ENCODE results near the gene RBM27. TPM values are rescaled to one million over a fixed set of nuclear protein-coding genes. Genes with fewer than 3 reads are reported as not detected.
"Not testable (repeated sequence)": the region's sequence is repeated elsewhere in the genome, so short reads cannot be mapped to it uniquely, and the experiment has no call there.

RBM27 gene
- total RNA-seq, 2 experiments from 2014 or later: 19.3 to 21.8 TPM

DNA sequence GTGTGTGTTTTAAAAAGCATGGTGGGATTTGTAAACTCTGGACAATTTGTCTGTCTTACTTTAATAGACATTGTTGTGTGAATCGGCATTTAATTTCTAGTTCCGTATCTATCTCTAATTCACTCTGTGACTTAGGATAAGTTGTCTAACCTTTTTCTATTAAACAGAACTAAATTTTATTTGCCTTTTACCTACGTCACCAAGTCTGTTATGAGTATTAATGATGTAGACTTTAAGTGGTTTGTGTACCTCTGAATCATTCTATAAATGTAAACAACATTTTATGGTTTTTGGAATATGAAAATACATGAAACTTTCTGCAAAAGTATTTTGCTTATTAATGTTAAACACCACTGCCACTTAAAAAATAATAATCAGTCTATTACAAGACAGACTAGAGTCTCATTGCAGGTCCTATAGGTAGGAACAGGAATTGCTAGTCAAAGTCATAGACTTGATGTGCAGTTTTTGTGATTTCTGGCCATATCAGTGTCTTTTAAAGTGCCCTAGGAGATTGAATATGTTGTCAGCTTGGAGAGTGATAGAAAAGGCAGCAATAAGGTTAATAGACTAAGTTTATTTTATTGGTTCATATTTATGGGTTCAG, 5.6 kb downstream of the RBM27 start:
- intact Hi-C loops (cut with micrococcal nuclease): loop anchor here (5.0 to 10.0 kb wide), 2 partner anchors 37 to 374 kb away; partner anchors contain the start of gene PRELID2
- Mint-ChIP-seq H3K27ac (no peak overlapping the region), H3K27me3 (no peaks in the 10 kb centered on the region), H3K36me3 (peaks cover 7% of the 10 kb centered on the region), H3K4me3 (no peak overlapping the region), H3K9me3 (no peaks in the 10 kb centered on the region), H3K4me1 (ENCODE audit: low read depth) (peaks cover 43% of the 10 kb centered on the region)
- ChIA-PET CTCF (no interaction called here), POLR2A (no interaction called here)
- no peak for DNase-seq

DNA sequence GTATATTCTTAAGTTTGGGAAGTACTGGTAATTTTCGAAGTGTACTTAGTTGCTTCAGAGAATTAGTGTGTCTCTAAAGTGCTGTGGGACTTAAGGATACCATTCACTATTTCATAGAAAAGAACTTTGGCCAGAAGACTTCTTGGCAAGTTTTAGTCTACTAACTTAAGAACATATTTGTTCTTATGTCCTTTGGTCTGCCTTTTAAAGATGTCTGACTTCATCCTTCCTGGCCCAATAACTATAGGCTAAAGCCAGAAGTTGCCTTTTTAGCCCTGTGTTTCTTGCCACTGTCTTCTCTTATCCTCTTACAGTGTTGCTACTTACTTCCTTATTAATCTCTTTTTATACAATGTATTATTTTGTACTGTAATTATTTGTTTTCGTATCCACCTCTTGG, 6.3 kb downstream of the RBM27 start:
- no peaks in the 10 kb centered on the region for H3K9me3 Mint-ChIP-seq
- ChIA-PET CTCF (no interaction called here), POLR2A (no interaction called here)
- no peak for DNase-seq
- intact Hi-C loops (cut with micrococcal nuclease): loop anchor here (5.0 to 10.0 kb wide), 2 partner anchors 37 to 375 kb away; partner anchors contain the start of gene PRELID2
- H3K4me1 Mint-ChIP-seq (ENCODE audit: low read depth): peaks cover 50% of the 10 kb centered on the region
- H3K27ac Mint-ChIP-seq: no peak overlapping the region
- H3K4me3 Mint-ChIP-seq: no peak overlapping the region
- H3K36me3 Mint-ChIP-seq: peaks cover 7% of the 10 kb centered on the region
- H3K27me3 Mint-ChIP-seq: no peaks in the 10 kb centered on the region

DNA sequence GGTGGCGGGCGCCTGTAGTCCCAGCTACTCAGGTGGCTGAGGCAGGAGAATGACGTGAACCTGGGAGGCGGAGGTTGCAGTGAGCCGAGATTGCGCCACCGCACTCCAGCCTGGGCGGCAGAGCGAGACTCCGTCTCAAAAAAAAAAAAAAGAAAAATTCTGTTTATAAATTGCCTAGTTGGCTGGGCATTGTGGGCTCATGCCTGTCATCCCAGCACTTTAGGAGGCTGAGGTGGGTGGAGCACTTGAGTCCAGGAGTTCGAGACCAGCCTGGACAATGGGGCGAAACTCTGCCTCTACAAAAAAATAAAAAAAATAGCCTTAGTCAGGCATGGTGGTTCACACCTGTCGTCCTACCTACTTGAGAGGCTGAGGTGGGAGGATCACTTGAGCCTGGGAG, 7.4 kb downstream of the RBM27 start:
- DNase-seq; POLR2A ChIA-PET; intact Hi-C loops (cut with micrococcal nuclease); H3K27ac Mint-ChIP-seq; H3K9me3 Mint-ChIP-seq; CTCF ChIA-PET; H3K4me3 Mint-ChIP-seq; H3K27me3 Mint-ChIP-seq; H3K36me3 Mint-ChIP-seq: not testable (repeated sequence)
- H3K4me1 Mint-ChIP-seq (ENCODE audit: low read depth): peaks cover 55% of the 10 kb centered on the region

DNA sequence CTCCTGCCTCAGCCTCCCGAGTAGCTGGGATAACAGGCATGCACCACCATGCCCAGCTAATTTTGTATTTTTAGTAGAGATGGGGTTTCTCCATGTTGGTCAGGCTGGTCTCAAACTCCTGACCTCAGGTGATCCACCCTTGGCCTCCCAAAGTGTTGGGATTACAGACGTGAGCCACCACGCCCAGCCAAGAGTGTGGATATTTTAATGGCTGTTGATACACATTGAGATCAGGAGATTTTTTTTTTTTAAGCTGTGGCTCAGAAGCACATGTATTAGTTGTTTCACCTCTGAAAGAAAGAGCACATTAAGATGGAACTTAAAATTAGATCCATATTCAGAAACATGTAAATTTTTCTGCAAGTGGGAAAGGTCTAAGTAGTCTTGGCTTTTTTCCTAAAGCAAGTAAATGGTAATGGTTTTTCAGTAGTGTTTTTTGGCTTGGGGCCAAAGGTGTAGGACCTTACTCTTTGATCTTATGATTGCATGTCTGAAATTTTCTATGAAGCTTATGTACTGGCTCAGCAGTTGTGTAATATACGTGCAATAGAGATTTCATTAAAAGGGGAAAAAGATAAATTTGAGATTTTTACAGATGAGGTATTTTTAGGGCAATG, 9.9 kb downstream of the RBM27 start:
- intact Hi-C loops (cut with micrococcal nuclease): no loop called here
- no peak for DNase-seq
- no peak overlapping the region for H3K27ac Mint-ChIP-seq
- H3K9me3 Mint-ChIP-seq: no peaks in the 10 kb centered on the region
- ChIA-PET POLR2A (no interaction called here), CTCF (no interaction called here)
- H3K36me3 Mint-ChIP-seq: peaks cover 5% of the 10 kb centered on the region
- H3K4me3 Mint-ChIP-seq: no peak overlapping the region
- H3K27me3 Mint-ChIP-seq: no peaks in the 10 kb centered on the region
- peaks cover 49% of the 10 kb centered on the region for H3K4me1 Mint-ChIP-seq (ENCODE audit: low read depth)

DNA sequence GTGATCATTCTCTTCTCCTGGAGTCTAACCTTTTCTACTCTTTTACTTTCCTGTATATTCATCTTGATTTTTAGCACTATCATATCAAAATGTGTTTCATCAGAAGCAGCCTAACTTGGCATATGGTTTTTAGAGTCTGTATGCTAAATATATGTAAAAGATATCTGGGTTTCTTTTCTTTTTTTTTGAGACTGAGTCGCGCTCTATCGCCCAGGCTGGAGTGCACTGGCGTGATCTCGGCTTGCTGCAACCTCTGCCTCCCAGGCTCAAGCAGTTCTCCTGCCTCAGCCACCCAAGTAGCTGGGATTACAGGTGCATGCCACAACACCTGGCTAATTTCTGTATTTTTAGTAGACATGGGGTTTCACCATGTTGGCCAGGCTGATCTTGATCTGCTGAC, 11.5 kb downstream of the RBM27 start:
- POLR2A ChIA-PET; H3K4me3 Mint-ChIP-seq; DNase-seq; H3K36me3 Mint-ChIP-seq; H3K27ac Mint-ChIP-seq; CTCF ChIA-PET; H3K9me3 Mint-ChIP-seq; intact Hi-C loops (cut with micrococcal nuclease); H3K27me3 Mint-ChIP-seq: not testable (repeated sequence)
- peaks cover 36% of the 10 kb centered on the region for H3K4me1 Mint-ChIP-seq (ENCODE audit: low read depth)

DNA sequence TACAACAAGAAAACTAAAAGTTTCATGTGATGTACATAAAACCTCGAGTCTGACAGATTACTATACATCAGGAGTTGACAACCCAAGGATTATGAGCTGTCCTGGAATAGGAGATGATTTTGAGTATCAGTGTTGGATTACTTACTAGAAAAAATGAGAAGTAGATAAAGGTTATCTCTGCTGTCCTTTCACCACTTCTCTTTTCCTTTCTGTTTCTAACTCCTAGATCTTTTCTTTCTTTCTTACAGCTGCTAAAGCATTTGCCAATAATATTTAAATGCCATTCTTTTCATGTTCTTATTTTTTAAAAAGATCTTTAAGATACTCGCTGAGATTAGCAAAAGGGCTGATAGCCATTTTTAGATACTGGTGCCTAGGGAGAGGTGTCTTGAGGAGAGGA, 14.8 kb downstream of the RBM27 start:
- intact Hi-C loops (cut with micrococcal nuclease): no loop called here
- no peaks in the 10 kb centered on the region for H3K9me3 Mint-ChIP-seq
- H3K4me1 Mint-ChIP-seq (ENCODE audit: low read depth): peaks cover 28% of the 10 kb centered on the region
- POLR2A ChIA-PET: no interaction called here
- H3K27me3 Mint-ChIP-seq: no peaks in the 10 kb centered on the region
- H3K36me3 Mint-ChIP-seq: peaks cover 6% of the 10 kb centered on the region
- H3K4me3 Mint-ChIP-seq: no peak overlapping the region
- CTCF ChIA-PET: no interaction called here
- DNase-seq: no peak
- no peak overlapping the region for H3K27ac Mint-ChIP-seq

DNA sequence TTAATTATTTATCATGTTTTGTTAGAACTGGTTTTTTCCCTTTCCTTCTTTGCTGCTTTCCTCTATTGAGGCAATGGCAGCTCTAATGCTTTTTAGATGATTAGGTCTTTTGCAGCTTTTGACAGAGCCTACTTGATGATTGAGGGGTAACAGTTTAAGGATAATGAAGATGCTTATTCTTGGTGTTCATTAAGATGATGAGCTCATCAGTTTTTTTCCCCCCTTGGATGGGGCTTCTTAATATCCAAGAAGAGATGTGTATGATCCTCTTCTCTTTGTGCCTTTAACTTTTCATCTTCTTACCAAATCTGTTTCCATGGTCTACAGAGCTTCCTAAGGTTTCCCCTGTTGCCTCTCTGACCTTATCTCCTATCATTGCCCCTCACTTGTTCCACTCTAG, 15.8 kb downstream of the RBM27 start:
- ChIA-PET POLR2A (no interaction called here), CTCF (no interaction called here)
- H3K4me1 Mint-ChIP-seq (ENCODE audit: low read depth): peaks cover 21% of the 10 kb centered on the region
- no peaks in the 10 kb centered on the region for H3K9me3 Mint-ChIP-seq
- H3K27ac Mint-ChIP-seq: no peak overlapping the region
- DNase-seq: no peak
- H3K27me3 Mint-ChIP-seq: no peaks in the 10 kb centered on the region
- intact Hi-C loops (cut with micrococcal nuclease): no loop called here
- no peak overlapping the region for H3K4me3 Mint-ChIP-seq
- peaks cover 9% of the 10 kb centered on the region for H3K36me3 Mint-ChIP-seq

DNA sequence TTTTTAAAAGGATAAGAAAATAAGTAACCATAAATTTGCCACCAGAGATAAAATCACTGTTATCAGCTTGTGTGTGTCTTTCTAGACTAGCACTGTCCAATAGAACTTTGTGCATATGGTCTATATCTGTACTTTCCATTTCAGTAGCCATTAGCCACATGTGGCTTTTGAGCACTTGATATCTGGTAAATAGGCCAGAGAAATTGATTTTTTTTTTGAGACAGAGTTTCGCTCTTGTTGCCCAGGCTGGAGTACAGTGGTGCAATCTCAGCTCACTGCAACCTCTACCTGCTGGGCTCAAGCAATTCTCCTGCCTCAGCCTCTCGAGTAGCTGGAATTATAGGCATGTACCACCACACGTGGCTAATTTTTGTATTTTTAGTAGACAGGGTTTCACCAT, 17.8 kb downstream of the RBM27 start:
- peaks cover 11% of the 10 kb centered on the region for H3K36me3 Mint-ChIP-seq
- intact Hi-C loops (cut with micrococcal nuclease): no loop called here
- H3K4me1 Mint-ChIP-seq (ENCODE audit: low read depth): peaks cover 12% of the 10 kb centered on the region
- no peak overlapping the region for H3K4me3 Mint-ChIP-seq
- CTCF ChIA-PET: no interaction called here
- no peak for DNase-seq
- H3K27ac Mint-ChIP-seq: no peak overlapping the region
- H3K27me3 Mint-ChIP-seq: no peaks in the 10 kb centered on the region
- POLR2A ChIA-PET: no interaction called here
- no peaks in the 10 kb centered on the region for H3K9me3 Mint-ChIP-seq

DNA sequence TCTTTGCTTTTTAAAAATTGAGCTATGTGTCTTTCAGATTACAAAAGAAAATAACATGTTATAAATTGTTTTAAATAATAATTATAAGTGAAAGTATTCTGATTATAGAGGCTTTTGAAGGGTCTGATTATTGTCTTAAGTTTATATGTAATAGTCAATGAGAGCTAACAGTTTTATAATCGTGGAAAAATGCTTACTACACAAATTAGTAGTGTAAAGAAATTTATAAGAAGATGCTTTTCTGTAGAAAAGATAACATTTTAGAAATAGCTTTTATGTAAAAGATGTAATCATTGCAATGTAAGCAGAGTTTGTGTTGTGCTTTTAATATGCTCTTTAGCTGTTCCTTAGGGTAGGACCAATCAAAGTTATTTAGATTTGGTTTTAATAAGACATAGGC, 18.6 kb downstream of the RBM27 start:
- POLR2A ChIA-PET: no interaction called here
- Mint-ChIP-seq H3K27me3 (no peaks in the 10 kb centered on the region), H3K36me3 (peaks cover 14% of the 10 kb centered on the region), H3K27ac (no peak overlapping the region), H3K4me3 (no peak overlapping the region), H3K9me3 (no peaks in the 10 kb centered on the region), H3K4me1 (ENCODE audit: low read depth) (peaks cover 12% of the 10 kb centered on the region)
- intact Hi-C loops (cut with micrococcal nuclease): no loop called here
- DNase-seq: no peak
- CTCF ChIA-PET: no interaction called here

DNA sequence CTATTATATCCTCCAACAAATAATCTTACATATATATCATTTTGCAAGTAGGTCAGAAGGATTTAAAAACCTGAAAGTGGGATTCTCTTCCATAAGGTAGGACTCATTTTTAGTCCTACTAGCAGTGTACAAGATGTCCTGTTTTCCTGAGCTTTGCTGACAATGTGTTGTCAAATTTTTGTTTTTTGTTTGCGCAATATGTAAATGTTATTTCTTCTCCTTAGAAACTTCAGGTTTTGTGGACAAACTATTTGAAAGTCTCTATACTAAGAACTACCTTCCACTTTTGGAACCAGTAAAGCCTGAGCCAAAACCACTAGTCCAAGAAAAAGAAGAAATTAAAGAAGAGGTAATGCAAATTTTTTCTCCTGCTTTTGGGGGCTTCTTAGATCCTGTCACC, 19.8 kb downstream of the RBM27 start:
- ChIA-PET CTCF (no interaction called here), POLR2A (no interaction called here)
- Mint-ChIP-seq H3K4me1 (ENCODE audit: low read depth) (peaks cover 4% of the 10 kb centered on the region), H3K9me3 (no peaks in the 10 kb centered on the region), H3K27me3 (no peaks in the 10 kb centered on the region), H3K27ac (no peak overlapping the region), H3K4me3 (no peak overlapping the region), H3K36me3 (peaks cover 16% of the 10 kb centered on the region)
- DNase-seq: no peak
- intact Hi-C loops (cut with micrococcal nuclease): no loop called here

DNA sequence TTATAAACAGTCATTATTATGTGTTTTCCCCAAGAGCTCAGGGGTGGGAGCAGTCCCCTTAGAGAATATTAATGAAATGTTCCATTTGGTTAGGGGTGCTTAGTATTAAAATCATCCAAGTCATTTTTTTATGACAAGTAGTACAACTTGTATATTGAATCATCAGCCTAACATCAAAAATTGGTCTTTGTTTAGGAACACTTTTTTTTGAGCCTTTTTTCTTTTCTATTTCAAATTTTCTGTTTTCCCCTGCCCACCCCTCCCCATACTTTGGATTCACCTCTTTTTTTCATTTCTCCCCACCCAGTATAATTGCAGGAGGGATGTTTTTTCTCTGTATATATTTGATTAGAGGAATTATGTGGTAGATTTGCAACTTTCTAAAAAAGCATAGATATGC, 25.8 kb downstream of the RBM27 start:
- DNase-seq: no peak
- ChIA-PET CTCF (interaction anchor here (1.2 kb wide), 1 partner anchor 33 kb away, joined by 3 read pairs; no protein-coding TSS in a partner anchor), POLR2A (no interaction called here)
- no peaks in the 10 kb centered on the region for H3K9me3 Mint-ChIP-seq
- H3K4me1 Mint-ChIP-seq (ENCODE audit: low read depth): no peaks in the 10 kb centered on the region
- H3K36me3 Mint-ChIP-seq: peaks cover 36% of the 10 kb centered on the region
- intact Hi-C loops (cut with micrococcal nuclease): no loop called here
- no peaks in the 10 kb centered on the region for H3K27me3 Mint-ChIP-seq
- no peak overlapping the region for H3K4me3 Mint-ChIP-seq
- no peak overlapping the region for H3K27ac Mint-ChIP-seq

DNA sequence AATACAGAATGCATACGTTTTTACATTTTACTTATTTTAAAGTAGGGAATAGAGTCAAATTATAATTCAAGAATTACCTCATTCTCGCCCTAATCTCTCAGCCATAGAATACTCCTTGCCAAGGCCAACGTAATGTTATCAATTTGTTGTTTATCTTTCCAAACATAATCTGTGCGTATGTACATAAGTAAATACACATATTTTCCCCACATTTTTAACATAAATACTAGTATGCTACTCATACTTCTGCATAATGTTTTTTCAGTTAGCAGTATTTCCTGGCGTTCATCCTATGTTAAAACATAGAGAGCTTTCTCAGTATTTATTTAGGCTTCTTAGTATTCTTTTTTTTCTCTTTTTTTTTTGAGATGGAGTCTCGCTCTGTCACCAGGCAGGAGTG, 28.8 kb downstream of the RBM27 start:
- intact Hi-C loops (cut with micrococcal nuclease): no loop called here
- H3K36me3 Mint-ChIP-seq: peaks cover 39% of the 10 kb centered on the region
- no peaks in the 10 kb centered on the region for H3K4me1 Mint-ChIP-seq (ENCODE audit: low read depth)
- no peaks in the 10 kb centered on the region for H3K27me3 Mint-ChIP-seq
- no peak overlapping the region for H3K4me3 Mint-ChIP-seq
- POLR2A ChIA-PET: no interaction called here
- no peaks in the 10 kb centered on the region for H3K9me3 Mint-ChIP-seq
- no peak overlapping the region for H3K27ac Mint-ChIP-seq
- DNase-seq: no peak
- CTCF ChIA-PET: no interaction called here

DNA sequence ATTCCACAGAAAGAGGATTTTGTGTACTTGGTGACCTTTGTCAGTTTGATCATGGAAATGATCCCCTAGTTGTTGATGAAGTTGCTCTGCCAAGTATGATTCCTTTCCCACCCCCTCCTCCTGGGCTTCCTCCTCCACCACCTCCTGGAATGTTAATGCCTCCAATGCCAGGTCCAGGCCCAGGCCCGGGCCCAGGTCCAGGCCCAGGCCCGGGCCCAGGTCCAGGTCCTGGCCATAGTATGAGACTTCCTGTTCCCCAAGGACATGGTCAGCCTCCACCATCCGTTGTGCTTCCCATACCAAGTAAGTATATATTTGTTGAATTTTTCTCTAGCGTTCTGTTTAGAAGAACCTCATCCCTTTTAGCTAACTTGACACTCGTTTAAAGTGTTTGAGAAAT, 30.0 kb downstream of the RBM27 start:
- ChIA-PET CTCF (no interaction called here), POLR2A (no interaction called here)
- DNase-seq: no peak
- Mint-ChIP-seq H3K4me3 (no peak overlapping the region), H3K4me1 (ENCODE audit: low read depth) (no peaks in the 10 kb centered on the region), H3K27ac (no peak overlapping the region), H3K27me3 (no peaks in the 10 kb centered on the region), H3K9me3 (no peaks in the 10 kb centered on the region), H3K36me3 (peaks cover 45% of the 10 kb centered on the region)
- intact Hi-C loops (cut with micrococcal nuclease): no loop called here
